K562 (cell line): ENCODE measurements around the gene TSPYL4.

Experiments used
- NFIC ChIP-seq: fragments of 450-650 bp; IDR thresholded peaks from 2 replicates; pipeline ENCODE4 v1.6.1; 2017; ENCODE audit warnings: mild to moderate bottlenecking, inconsistent platforms
- POLR2A ChIP-seq: fragments of 450-650 bp; conservative IDR thresholded peaks from 2 replicates; pipeline ENCODE4 v1.6.1; 2016

DNA sequence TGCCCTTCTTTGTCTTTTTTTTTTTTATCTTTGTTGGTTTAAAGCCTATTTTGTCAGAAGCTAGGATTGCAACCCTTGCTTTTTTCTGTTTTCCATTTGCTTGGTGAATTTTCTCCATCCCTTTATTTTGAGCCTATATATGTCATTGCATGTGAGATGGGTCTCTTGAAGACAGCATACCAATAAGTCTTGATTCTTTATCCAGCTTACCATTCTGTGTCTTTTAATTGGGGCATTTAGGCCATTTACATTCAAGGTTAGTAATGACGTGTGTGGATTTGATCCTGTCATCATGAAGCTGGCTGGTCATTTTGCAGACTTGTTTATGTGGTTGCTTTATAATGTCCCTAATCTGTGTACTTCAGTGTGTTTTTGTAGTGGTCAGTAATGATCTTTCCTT, 9.5 kb upstream of the TSPYL4 start:
- TF ChIP-seq POLR2A (no peak), NFIC (no peak)
